ENCODE results near the gene HS3ST3B1. TPM values are rescaled to one million over a fixed set of nuclear protein-coding genes. Genes with fewer than 3 reads are reported as not detected.

HS3ST3B1 gene
- total and polyA plus RNA-seq, 4 experiments from 2014 or later, result 6.0 to 40.5 (median 25.6) TPM

DNA sequence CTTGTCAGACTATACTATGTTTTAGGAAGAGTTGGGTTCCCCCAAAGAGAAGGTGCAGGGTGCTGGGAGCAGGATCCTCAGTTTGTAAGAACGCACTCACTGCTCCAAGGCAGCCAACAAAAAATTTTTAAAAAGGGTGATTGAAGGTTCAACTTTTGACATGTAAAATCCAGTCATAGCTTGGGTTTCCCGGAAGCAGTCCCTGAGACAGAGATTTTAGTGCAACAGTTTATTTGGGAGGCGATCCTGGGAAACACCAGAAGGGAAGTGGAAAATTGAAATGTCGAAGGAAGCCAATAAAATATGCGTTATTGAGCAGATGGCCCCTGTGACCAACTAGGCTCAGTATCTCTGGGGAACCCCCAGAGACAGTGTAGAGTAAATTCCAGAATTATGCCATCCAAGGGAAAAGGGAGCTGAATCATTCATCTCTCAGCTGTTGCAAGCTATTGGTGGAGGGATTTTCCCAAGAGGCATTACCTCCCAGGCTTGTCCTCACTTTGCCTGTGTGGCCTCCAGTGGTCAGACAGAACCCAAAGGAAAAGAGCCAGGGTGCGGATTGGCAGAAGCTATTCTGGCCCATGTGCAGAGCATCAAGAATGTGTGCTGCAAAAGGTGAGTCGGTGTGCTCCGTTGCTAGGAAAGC lies 72.9 kb downstream of the HS3ST3B1 start:
- no peak overlapping the region for H3K4me3 Mint-ChIP-seq
- ChIA-PET POLR2A (ENCODE audit: partially characterized antibody) (interaction anchor here (1.0 kb wide), 1 partner anchor 64 kb away, joined by 3 read pairs; no protein-coding TSS in a partner anchor), CTCF (ENCODE audit: partially characterized antibody) (interaction anchor here (0.6 kb wide), 1 partner anchor 20 kb away, joined by 3 read pairs; no protein-coding TSS in a partner anchor)
- H3K4me1 Mint-ChIP-seq, result peaks cover 0 to 2% (median under 1%) of the 10 kb centered on the region in 4 donors
- no peaks in the 10 kb centered on the region for H3K9me3 ChIP-seq (ENCODE audit: control insufficient read depth in 1 of 2, low read length in 2 of 2)
- H3K36me3 ChIP-seq (ENCODE audit: insufficient read depth, low read length), result no peaks in the 10 kb centered on the region
- no peak overlapping the region for H3K27ac ChIP-seq (ENCODE audit: low read depth, low read length)
- H3K27me3 Mint-ChIP-seq, result no peaks in the 10 kb centered on the region
- H3K27me3 ChIP-seq (ENCODE audit: insufficient read depth, low read length), result no peaks in the 10 kb centered on the region
- H3K36me3 Mint-ChIP-seq, result no peaks in the 10 kb centered on the region
- no peak overlapping the region for H3K4me3 ChIP-seq (ENCODE audit: low read length in 2 of 2)
- no peak overlapping the region for H3K27ac Mint-ChIP-seq
- intact Hi-C loops (cut with micrococcal nuclease), result no loop called here
- no peak for DNase-seq
- H3K4me1 ChIP-seq (ENCODE audit: insufficient read depth, low read length), result no peaks in the 10 kb centered on the region
- H3K9me3 Mint-ChIP-seq, result no peaks in the 10 kb centered on the region

DNA sequence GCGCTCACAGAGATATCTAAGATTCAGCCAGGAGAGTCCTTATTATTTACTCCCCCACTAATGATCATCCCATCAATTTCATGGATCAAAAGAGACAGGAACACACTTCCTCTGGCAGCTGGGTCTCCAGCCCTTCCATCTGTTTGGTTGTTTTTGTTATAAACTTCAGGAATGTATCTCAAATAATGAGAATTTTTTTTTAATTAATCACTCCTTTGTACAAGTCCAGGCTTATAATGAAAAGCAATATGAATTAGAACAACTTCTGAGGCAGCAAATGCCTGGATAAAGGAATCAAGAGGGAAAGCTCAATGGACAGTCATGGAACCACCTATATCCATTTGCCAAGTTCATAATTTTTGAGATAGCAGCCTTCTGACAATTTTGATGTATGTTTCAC lies 73.4 kb downstream of the HS3ST3B1 start:
- CTCF ChIA-PET (ENCODE audit: partially characterized antibody), result no interaction called here
- Histone ChIP-seq H3K27ac (ENCODE audit: low read depth, low read length) (no peak overlapping the region), H3K36me3 (ENCODE audit: insufficient read depth, low read length) (no peaks in the 10 kb centered on the region), H3K9me3 (ENCODE audit: control insufficient read depth in 1 of 2, low read length in 2 of 2) (no peaks in the 10 kb centered on the region), H3K4me1 (ENCODE audit: insufficient read depth, low read length) (no peaks in the 10 kb centered on the region), H3K27me3 (ENCODE audit: insufficient read depth, low read length) (no peaks in the 10 kb centered on the region), H3K4me3 (ENCODE audit: low read length in 2 of 2) (no peak overlapping the region)
- DNase-seq, result no peak
- Mint-ChIP-seq H3K27me3 (no peaks in the 10 kb centered on the region), H3K36me3 (no peaks in the 10 kb centered on the region), H3K27ac (no peak overlapping the region), H3K4me3 (no peak overlapping the region), H3K4me1 (peaks cover 0 to 3% (median under 1%) of the 10 kb centered on the region in 4 donors), H3K9me3 (no peaks in the 10 kb centered on the region)
- intact Hi-C loops (cut with micrococcal nuclease), result no loop called here
- POLR2A ChIA-PET (ENCODE audit: partially characterized antibody), result interaction anchor here (1.0 kb wide), 1 partner anchor 65 kb away, joined by 3 read pairs; no protein-coding TSS in a partner anchor

DNA sequence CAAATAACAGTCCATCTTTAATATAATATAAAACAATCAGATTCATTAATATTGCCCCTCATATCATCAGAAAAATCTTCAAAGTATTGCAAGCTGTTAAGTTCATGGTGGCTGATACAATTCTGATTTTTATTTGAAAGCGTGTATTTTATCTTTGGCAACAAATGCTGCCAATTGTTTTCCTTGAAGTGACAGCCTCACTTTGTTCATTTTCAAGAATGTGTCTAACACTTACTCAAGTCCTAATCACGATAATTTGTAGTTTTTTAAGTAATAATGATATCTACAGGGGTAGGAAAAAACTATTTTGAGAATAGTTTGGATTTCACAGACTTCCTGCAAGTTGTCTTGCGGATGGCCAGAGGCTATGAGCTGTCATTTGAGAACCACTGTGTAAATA lies 75.8 kb downstream of the HS3ST3B1 start:
- no peaks in the 10 kb centered on the region for H3K4me1 ChIP-seq (ENCODE audit: insufficient read depth, low read length)
- H3K36me3 Mint-ChIP-seq, result no peaks in the 10 kb centered on the region
- H3K4me3 Mint-ChIP-seq, result no peak overlapping the region
- no peaks in the 10 kb centered on the region for H3K9me3 ChIP-seq (ENCODE audit: control insufficient read depth in 1 of 2, low read length in 2 of 2)
- ChIA-PET POLR2A (ENCODE audit: partially characterized antibody) (no interaction called here), CTCF (ENCODE audit: partially characterized antibody) (no interaction called here)
- H3K4me3 ChIP-seq (ENCODE audit: low read length in 2 of 2), result no peak overlapping the region
- intact Hi-C loops (cut with micrococcal nuclease), result no loop called here
- no peak overlapping the region for H3K27ac ChIP-seq (ENCODE audit: low read depth, low read length)
- no peaks in the 10 kb centered on the region for H3K27me3 ChIP-seq (ENCODE audit: insufficient read depth, low read length)
- no peaks in the 10 kb centered on the region for H3K36me3 ChIP-seq (ENCODE audit: insufficient read depth, low read length)
- no peak overlapping the region for H3K27ac Mint-ChIP-seq
- H3K9me3 Mint-ChIP-seq, result no peaks in the 10 kb centered on the region
- peaks cover 0 to 3% (median under 1%) of the 10 kb centered on the region in 4 donors for H3K4me1 Mint-ChIP-seq
- H3K27me3 Mint-ChIP-seq, result no peaks in the 10 kb centered on the region
- no peak for DNase-seq

DNA sequence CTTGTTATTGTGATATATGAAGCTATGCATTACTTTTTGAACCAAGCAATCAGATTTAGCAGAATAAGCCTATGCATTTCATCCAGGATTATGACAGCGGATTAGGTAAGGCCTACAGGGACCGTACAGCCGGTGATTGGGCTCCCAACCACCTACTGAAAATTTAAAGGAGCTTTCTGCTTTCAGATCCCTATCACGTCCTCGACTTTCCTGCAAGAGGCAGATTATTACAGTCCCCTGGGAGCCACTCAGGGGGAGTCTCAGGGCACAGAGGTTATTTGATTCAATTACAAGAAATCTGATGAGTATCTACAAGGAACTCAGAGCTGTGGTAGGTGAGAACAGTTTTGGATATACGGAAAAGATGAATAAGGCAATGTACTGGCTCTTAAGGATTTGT lies 80.7 kb downstream of the HS3ST3B1 start:
- Mint-ChIP-seq H3K4me1 (peaks cover 0 to 2% (median 0%) of the 10 kb centered on the region in 4 donors), H3K36me3 (no peaks in the 10 kb centered on the region), H3K27me3 (no peaks in the 10 kb centered on the region), H3K27ac (no peak overlapping the region), H3K9me3 (peaks cover 0 to 12% (median 4%) of the 10 kb centered on the region in 8 donors), H3K4me3 (no peak overlapping the region)
- ChIA-PET CTCF (ENCODE audit: partially characterized antibody) (no interaction called here), POLR2A (ENCODE audit: partially characterized antibody) (no interaction called here)
- intact Hi-C loops (cut with micrococcal nuclease), result no loop called here
- Histone ChIP-seq H3K27ac (ENCODE audit: low read depth, low read length) (no peak overlapping the region), H3K36me3 (ENCODE audit: insufficient read depth, low read length) (no peaks in the 10 kb centered on the region), H3K4me1 (ENCODE audit: insufficient read depth, low read length) (no peaks in the 10 kb centered on the region), H3K9me3 (ENCODE audit: control insufficient read depth in 1 of 2, low read length in 2 of 2) (no peaks in the 10 kb centered on the region), H3K27me3 (ENCODE audit: insufficient read depth, low read length) (no peaks in the 10 kb centered on the region), H3K4me3 (ENCODE audit: low read length in 2 of 2) (no peak overlapping the region)
- DNase-seq, result no peak

DNA sequence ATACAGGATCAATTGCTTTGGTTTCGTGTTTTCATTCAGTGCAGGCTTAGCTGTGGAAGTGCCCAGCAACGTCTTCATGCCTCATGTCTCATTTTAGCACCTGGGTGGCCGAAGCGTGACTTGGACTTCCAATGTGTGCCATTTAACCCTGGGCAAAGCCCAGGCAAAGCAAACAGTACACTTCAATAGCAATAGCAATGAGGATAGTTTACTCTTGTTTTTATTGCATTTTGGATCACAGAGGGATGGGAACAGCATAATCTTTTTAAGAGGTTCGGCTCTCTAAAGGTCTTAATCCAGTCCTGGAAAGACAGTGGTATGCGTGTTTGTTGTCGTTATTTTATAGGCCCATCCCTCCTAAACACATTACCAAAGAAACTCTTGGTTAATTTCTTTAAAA lies 86.2 kb downstream of the HS3ST3B1 start:
- Mint-ChIP-seq H3K36me3 (peaks cover 3 to 10% of the 10 kb centered on the region in 2 donors), H3K4me3 (no peak overlapping the region), H3K27me3 (no peaks in the 10 kb centered on the region), H3K4me1 (no peaks in the 10 kb centered on the region), H3K9me3 (peaks cover 0 to 36% (median 15%) of the 10 kb centered on the region in 8 donors), H3K27ac (no peak overlapping the region)
- H3K36me3 ChIP-seq (ENCODE audit: insufficient read depth, low read length), result no peaks in the 10 kb centered on the region
- no peaks in the 10 kb centered on the region for H3K9me3 ChIP-seq (ENCODE audit: control insufficient read depth in 1 of 2, low read length in 2 of 2)
- no peaks in the 10 kb centered on the region for H3K4me1 ChIP-seq (ENCODE audit: insufficient read depth, low read length)
- H3K27me3 ChIP-seq (ENCODE audit: insufficient read depth, low read length), result no peaks in the 10 kb centered on the region
- no peak overlapping the region for H3K27ac ChIP-seq (ENCODE audit: low read depth, low read length)
- CTCF ChIA-PET (ENCODE audit: partially characterized antibody), result no interaction called here
- no peak overlapping the region for H3K4me3 ChIP-seq (ENCODE audit: low read length in 2 of 2)
- DNase-seq, result no peak
- POLR2A ChIA-PET (ENCODE audit: partially characterized antibody), result no interaction called here
- intact Hi-C loops (cut with micrococcal nuclease), result no loop called here

DNA sequence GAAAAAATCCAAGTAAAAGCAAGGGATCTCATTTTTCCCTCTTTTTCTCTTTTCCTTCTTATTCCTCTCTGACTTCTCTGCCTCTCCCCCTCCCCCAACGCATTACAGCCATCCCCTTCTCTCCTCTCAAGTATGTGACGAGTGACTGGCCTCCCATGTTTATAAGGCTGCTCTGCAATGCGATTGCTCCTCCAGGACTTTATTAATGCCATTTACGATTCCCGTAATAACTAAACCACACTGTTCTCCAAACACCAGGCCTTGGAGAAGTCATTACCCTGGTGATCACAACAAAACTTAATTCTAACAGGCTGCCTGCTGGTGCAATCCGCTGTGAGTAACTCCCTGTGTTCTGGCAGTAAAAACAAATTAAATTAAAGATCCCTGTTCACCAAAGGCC lies 88.8 kb downstream of the HS3ST3B1 start:
- no peak overlapping the region for H3K4me3 ChIP-seq (ENCODE audit: low read length in 2 of 2)
- POLR2A ChIA-PET (ENCODE audit: partially characterized antibody), result no interaction called here
- no peaks in the 10 kb centered on the region for H3K9me3 ChIP-seq (ENCODE audit: control insufficient read depth in 1 of 2, low read length in 2 of 2)
- no peak for DNase-seq
- intact Hi-C loops (cut with micrococcal nuclease), result no loop called here
- H3K36me3 Mint-ChIP-seq, result peaks cover 3 to 10% of the 10 kb centered on the region in 2 donors
- no peaks in the 10 kb centered on the region for H3K4me1 ChIP-seq (ENCODE audit: insufficient read depth, low read length)
- H3K27me3 ChIP-seq (ENCODE audit: insufficient read depth, low read length), result no peaks in the 10 kb centered on the region
- H3K4me1 Mint-ChIP-seq, result no peaks in the 10 kb centered on the region
- H3K36me3 ChIP-seq (ENCODE audit: insufficient read depth, low read length), result no peaks in the 10 kb centered on the region
- peaks cover 0 to 40% (median 17%) of the 10 kb centered on the region in 8 donors for H3K9me3 Mint-ChIP-seq
- H3K27me3 Mint-ChIP-seq, result no peaks in the 10 kb centered on the region
- no peak overlapping the region for H3K27ac Mint-ChIP-seq
- no peak overlapping the region for H3K4me3 Mint-ChIP-seq
- H3K27ac ChIP-seq (ENCODE audit: low read depth, low read length), result no peak overlapping the region
- CTCF ChIA-PET (ENCODE audit: partially characterized antibody), result no interaction called here

DNA sequence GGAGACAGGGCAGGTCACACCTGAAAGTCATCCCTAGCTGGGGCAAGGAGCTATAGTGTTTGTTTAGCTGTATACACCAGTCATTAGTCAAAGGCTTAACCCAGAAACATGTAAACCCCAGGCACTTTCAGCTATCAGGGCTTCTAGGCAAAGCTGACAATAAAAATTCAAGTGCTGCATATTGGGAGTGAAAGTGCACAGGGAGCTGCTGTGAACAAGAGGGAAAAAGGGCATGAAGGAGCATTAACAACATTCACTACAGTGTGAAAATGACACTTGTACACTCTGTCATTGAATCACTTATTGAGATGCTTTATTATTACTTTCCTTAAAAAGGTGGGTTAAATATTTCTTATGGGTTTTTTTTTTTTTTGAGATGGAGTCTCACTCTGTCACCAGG lies 92.8 kb downstream of the HS3ST3B1 start:
- ChIA-PET CTCF (ENCODE audit: partially characterized antibody) (interaction anchor here (0.7 kb wide), 1 partner anchor 20 kb away, joined by 3 read pairs; no protein-coding TSS in a partner anchor), POLR2A (ENCODE audit: partially characterized antibody) (no interaction called here)
- H3K4me1 ChIP-seq (ENCODE audit: insufficient read depth, low read length), result no peaks in the 10 kb centered on the region
- no peak overlapping the region for H3K4me3 ChIP-seq (ENCODE audit: low read length in 2 of 2)
- H3K27ac ChIP-seq (ENCODE audit: low read depth, low read length), result no peak overlapping the region
- no peaks in the 10 kb centered on the region for H3K9me3 ChIP-seq (ENCODE audit: control insufficient read depth in 1 of 2, low read length in 2 of 2)
- no peaks in the 10 kb centered on the region for H3K27me3 ChIP-seq (ENCODE audit: insufficient read depth, low read length)
- intact Hi-C loops (cut with micrococcal nuclease), result no loop called here
- H3K27me3 Mint-ChIP-seq, result no peaks in the 10 kb centered on the region
- H3K4me1 Mint-ChIP-seq, result peaks cover 0 to 2% (median 0%) of the 10 kb centered on the region in 4 donors
- H3K36me3 Mint-ChIP-seq, result peaks cover 3 to 9% of the 10 kb centered on the region in 2 donors
- no peak for DNase-seq
- H3K4me3 Mint-ChIP-seq, result no peak overlapping the region
- peaks cover 0 to 36% (median 17%) of the 10 kb centered on the region in 8 donors for H3K9me3 Mint-ChIP-seq
- H3K36me3 ChIP-seq (ENCODE audit: insufficient read depth, low read length), result no peaks in the 10 kb centered on the region
- no peak overlapping the region for H3K27ac Mint-ChIP-seq

Data from CD4-positive, alpha-beta memory T cell (primary cell).